Stimulated activated CD4-positive, alpha-beta T cell treated with anti-CD3 and anti-CD28 coated beads, Interleukin-15, amount 100 ng/mL, for 1 hour (primary cell): ENCODE data around the gene CSF3R.
A peak's percentile ranks its signal among the peaks of the same experiment; 100 is the strongest.

Experiments used
- DNase-seq, 2 donors: peaks; one replicate each; pipeline ENCODE4 v3.0.0-alpha.2; 2020; ENCODE audit warnings: low read depth in 1 of 2, low spot score in 1 of 2

CSF3R gene

DNA sequence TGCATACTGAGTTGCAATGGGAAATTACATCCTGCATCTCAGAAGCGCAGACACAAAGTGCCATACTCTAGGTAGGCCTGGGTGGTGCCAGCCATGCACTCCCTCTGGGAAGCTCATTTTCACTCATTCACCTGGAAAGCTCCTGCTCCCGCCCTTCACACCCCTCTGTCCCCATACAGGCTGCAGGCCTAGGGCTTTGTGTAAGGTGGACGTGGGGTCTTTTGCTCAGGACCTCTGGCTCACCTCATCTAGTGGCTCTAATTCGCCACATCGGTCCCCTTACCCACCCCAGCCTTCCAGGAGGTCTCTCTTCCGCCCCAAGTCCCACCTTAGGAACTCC lies 19.3 kb downstream of the CSF3R start:
- DNase-seq = no peak

DNA sequence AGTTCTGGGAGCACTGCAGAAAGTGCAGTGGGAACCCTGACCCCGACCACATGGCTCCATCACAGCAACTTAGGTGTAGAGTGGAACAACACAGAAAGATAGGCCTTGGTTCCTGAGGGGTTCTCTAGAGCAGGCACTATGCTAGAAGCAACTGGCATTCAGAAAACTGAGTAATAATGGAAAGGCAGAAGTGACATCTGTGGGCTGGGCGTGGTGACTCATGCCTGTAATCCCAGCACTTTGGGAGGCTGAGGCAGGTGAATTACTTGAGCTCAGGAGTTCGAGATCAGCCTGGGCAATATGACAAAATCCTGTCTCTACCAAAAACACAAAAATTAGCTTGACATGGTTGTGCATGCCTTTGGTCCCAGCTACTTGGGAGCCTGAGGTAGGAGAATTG lies 23.8 kb downstream of the CSF3R start:
- DNase-seq = peak in 1 of 2 donors; percentile 31

DNA sequence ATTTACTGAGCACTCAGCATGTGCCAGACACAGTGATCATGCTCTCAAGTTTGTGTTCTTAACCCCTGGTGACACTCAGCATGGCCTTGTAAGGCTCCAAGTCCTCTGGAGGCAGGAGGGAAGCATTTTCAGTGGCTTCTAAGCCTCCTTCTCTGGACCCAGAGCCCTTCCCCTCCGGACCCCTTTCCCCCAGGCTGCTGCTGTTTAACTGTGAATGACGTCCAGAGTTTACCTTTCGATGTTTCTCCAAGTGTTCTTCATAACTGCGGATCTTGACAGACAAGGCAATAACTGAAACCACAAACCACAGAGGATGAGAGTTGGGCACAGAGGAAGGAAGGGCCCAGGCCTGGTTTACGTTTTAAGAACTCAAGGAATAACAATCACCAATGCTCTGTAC lies 25.0 kb downstream of the CSF3R start:
- DNase-seq = no peak

DNA sequence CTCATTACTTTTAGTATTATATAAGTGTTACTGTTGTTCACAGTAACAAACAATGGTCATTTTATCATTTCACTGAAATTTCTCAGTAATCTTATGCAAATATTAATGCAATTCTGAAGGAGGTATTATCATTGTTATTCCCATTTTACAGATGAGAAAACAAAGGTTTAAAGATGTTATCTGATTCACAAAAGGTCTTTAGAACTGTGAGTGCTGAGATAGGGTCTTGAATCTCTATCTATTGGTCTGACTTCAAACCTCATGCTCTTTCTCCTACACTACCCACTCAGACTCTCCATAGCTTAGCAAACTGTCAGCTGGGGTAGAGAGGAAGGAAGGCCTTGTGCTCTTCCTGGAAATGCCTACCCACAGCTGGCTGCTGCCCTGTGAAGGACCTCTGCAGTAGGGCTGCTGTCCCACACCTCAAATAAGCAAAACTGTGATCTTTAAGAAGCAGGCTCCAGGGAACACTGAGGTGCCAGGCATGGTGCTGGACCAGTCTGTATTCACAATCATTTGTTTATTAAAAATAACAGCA lies 26.3 kb downstream of the CSF3R start:
- DNase-seq = no peak

DNA sequence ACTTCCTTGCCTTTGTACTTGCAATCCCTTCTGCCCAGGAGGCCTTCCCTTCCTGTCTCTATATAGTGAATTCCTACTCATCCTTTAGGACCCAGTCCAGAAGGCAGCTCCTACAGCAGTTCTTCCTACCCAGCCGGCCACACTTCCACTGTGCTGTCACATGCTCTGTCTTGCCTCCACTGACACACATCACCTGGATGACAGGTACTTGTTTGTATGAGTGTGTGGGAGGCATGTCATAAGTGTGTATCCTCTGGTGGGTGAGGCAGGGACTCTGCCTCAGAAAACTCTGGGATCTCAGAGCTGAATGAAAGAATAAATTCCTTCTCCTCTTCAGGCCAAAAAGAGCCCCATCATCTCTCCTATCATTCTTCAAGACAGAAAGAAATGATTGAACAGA lies 27.3 kb downstream of the CSF3R start:
- DNase-seq = no peak

DNA sequence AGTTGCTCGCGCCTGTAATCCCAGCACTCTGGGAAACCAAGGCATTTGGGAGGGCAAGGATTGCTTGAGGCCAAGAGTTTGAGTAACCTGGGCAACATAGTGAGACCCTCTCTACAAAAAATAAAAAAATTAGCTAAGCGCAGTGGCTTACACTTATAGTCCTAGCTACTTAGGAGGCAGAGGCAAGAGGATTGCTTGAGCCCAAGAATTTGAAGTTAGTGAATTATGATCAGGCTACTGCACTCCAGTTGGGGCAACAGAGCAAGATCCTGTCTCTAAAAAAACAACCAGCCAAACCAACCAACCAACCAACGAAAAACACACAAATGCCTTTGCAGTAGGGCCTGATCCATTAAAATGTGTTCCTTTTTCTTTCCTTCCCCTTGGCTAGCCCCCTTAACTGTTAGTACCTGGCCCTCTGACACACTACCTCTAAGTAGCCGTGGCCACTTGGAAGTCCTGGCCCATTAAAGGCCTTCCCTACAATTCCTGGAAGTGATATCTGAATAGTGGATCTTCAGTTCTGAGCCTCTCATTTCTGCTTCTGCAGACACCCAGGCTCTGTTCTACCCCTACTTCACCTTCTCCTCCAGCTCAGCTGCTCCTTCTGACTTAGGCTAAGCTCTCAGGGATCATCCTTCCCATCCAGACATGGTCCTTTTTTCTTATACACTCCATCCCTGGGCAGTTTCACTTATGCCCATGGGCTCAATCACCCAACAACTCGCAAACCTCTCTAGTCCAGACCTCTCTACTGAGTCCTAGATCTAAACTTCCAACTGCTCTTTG lies 28.9 kb downstream of the CSF3R start:
- no peak for DNase-seq

DNA sequence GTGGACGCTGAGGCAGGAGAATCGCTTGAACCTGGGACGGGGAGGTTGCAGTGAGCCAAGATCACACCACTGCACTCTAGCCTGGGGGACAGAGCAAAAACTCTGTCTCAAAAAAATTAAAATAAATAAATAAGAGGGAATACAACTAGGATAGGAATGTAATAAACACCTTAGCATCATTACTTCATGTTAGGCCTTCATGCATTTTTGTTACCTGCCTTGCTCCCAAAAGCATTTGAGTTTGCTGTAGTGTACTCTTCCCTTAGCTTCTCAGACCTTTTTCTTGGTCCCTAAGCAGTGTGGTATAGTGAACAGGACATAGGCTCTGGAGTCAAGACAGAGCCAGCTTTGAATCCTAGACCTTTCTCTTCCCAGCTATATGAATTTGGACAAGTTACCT lies 29.7 kb downstream of the CSF3R start:
- DNase-seq = no peak

DNA sequence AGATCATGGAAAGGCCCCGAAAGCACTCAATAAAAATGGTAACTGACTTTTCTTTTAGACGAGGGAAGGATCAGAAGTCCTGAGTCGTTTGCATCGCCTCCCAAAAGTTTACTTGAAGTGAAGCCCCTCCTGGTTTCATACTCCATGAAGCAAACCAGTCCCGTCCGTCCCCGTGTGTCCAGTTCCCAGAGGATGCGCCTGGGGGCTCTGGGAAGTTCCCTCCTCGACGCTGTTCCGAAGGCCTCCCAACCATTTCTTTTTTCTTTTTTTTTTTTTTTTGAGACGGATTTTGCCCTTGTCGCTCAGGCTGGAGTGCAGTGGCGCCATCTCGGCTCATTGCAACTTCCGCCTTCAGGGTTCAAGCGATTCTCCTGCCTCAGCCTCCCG lies 31.8 kb downstream of the CSF3R start:
- no peak for DNase-seq

DNA sequence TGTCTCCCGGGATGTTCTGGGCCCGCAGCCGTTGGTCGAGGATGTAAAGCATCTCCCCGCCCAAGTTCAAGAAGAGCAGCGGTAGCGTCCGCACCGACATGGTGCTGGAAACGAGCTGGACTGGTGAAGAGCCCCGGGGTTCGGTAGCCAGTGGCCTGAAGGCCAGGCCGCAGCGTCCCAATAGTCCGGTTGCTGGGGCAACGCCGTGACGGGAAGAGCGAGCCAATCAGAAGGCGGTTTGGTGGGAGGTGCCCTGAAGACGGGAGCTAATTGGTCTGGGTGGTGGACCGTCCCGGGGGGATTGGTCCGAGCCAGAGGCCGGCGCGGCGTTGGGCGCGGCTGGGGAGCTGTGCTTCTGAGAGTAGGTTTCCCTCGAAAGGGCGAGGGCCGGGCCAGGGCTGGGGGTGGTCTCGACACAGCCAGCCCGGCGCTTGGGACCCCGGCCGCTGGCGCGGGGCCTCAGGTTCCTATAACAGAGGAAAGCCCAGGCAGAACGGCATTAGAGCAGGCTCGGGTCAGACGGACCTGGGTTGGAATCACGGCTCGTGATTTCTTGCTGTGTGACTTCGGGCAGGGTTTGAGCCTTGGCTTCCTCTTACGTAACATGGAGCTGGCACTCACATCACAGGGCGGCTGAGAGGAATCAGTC lies 32.3 kb downstream of the CSF3R start, which contains the start of gene OSCP1:
Gene OSCP1, minus strand, starts transcription at position 182 of the 649 bp plus-strand sequence. Its CDS starts 82 bp downstream, at position 100.
- DNase-seq = peak; percentile 73 to 77

DNA sequence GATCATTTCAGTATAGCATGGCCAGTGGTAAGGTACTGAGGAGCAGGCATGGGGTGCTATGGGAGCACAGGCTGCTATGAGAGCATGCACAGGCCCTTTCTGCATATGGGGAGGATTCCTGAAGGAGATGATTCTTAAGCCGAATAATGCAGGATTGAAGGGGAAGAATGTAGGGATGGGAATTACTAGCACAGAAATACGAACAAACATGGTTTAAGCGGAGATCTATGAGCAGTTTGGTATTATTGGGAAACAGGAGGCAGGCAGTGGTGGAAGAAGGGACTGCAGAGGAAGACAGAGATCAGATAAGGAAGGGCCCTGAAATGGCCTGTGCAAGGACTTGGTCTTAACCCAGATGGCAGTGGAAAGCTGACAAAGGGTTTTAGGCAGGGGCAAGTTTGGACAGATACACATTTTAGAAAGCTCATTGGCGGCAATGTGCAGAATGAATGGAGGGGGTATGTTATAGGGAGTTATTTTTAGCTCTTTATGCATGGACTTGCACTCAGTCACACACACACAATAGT lies 34.1 kb downstream of the CSF3R start:
- DNase-seq = no peak

DNA sequence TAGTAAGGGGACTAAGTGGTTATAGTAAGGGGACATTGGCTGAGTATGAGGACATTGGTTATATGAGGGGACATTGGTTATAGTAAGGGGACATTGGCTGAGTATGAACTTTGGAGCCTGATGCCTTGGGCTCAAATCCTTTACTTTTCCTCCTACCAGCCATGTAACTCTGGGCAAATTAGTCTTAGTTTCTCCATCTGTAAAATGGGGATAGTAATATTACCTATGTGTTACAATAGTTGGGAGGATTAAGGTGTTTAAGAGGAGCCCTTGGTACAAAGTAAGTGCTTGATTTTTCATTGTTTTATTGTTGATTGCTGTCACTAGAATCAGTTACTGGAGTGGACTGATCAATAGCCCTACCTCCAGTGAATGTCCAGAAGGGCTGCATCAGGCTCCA lies 35.3 kb downstream of the CSF3R start:
- no peak for DNase-seq

DNA sequence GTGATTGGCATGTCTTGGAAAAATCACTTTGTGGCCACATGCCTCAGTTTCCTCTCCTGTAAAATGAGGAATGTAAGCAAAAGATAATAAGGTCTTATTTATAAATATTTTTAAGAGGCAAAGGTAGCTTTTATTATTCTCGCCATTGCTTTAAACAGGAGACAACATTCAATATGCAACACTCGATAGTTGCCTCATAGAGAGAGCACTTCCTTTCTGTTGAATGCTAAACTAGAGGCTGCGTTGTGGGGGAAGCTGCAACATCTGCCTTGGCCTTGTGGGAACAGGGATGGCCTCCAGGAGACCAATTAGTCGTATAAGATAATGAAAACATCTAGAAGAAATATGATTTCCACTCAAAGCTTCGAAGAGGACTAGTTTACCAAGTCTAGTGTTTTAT lies 36.0 kb downstream of the CSF3R start:
- no peak for DNase-seq

DNA sequence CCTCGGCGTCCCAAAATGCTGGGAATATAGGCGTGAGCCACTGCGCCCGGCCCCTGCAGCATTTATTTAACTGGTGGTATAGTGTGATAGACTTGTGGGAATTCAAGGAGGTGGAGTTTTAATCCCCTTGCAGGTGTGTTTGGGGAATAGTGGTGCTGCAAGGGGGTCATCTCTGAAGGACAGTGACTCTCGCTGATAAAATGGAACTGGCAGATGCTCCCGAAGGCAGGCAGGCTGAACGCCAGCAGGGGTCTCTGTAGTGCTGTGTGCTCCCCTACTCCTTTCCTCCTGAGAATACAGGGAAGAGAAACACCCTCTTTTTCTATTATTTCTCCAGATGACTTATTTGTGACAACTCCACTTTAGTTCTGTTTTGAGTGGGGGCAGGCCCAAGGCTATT lies 36.4 kb downstream of the CSF3R start:
- DNase-seq = no peak

DNA sequence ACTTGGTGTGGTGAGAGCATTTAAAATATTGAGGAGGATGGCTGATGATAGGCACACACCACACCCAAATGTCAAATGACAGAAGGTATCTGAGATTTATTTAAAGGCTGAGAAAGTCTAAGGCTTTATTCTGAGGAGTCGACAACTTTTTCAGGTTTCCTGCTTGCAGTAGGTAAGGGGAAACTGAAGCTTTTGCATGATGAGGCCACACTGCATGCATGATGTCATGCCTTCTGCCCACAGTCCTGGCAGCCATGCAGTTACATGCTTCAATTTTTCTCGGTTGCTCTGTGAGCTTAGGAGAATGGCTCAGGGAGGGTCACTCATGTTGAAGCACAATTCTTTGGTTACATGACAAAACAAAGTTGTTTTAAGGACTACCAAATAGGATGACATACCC lies 39.4 kb downstream of the CSF3R start:
- DNase-seq = no peak

DNA sequence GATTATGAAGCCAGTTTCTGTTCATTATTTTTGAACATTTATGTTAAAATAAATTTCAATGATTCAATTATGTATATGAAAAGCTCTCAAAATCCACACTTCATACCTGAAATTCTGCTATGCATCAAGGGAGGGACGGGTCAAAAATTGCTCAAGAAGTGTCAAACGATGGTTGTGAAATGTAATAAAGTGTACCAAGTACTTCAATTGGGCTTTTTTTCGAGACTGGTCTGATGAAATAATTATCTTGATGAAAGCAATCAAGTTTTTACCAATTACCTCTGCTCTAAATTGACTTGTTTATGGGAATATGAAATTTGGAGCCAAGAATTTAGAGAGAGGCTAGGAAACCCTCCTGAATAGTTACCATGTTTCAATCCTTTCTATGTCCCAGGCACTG lies 40.4 kb downstream of the CSF3R start:
- no peak for DNase-seq

DNA sequence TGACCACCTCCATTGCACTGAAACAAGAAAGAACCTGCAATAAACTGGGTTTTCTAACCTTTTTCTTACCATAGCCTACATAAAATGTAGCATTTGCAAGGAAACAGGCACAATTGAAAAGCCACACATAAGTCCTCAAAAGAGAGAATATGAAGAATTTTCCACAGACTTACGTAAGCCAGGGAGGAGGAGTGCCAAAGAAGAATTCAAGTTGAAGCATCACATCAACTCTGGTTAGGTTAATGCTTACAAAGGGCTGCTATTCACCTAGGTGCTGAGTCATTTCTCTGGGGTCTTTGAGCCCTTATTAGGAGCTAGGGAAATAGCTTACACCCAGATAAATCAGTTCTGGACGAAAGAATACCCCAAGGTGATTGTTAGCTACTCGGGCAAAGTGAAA lies 42.1 kb downstream of the CSF3R start:
- DNase-seq = no peak

DNA sequence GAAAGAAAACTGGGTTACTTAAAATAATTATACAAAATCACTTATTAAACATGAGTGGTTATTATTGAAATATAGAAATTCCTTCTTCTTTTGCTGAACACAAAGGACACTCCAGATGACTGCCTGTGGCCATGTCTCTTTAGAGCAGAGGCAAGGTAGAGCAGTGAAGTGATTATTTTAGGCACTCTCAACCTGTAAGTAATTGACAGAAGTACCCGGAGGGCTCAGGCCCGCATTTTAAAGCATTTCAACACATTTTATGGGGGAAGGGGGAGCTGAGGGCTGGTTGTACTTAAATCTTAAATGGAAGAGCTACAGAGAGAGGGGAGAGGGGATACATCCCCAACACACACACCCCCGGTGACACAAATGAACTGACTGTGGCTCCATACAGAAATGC lies 42.7 kb downstream of the CSF3R start:
- no peak for DNase-seq

DNA sequence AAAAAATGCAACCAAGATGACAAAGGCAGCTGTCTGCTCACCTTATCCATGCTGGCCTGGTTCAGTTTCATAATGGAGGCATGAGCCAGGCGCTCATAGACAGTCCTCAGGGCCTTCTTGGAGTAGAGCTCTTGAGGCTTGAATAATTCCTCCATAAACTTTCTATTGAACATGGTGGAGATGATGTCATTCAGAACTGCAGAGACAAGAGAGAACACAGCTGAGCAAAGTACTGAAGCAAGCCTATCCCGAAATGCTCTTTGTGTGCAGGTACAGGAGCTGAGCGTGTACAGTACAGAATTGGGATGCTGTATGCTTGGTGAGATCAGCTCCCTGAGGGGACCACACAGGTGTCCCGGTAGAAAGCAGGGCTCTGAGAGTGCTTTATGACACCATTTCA lies 44.0 kb downstream of the CSF3R start:
- no peak for DNase-seq

DNA sequence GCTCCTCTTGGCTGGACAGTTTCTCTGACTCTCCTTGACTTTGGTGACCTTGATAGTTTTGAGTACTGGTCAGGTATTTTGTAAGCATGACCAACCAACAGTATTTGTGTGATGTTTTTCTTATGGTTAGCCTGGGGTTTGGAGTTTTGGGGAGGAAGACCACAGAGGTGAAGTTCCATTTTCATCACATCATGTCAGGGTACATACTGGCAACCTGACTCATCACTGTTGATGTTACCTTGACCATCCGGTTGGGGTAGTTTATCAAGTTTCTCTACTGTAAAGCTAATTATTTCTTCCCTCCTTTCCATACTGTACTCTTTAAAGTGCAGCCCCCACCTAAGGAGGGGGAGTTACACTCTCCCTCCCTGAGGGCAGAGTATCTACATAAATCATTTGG lies 45.9 kb downstream of the CSF3R start:
- no peak for DNase-seq

DNA sequence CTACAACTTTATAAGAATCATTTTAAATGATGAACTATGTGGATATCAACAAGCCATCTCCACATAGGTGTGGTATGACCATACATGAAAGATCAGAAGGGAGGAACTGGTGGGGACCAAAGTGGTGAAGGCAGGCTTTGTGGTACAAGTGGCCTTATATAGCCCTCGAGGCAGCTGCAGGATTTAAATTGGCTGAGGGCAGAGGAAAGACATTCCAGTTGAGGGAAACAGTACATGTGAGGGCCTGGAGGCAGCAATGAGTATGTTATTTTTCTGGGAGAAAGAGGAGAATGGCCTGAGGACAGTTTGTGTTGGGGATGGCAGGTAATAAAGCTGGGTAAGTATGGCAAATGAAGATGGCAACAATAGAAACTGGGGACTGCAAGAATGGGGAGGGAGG lies 49.6 kb downstream of the CSF3R start:
- no peak for DNase-seq

DNA sequence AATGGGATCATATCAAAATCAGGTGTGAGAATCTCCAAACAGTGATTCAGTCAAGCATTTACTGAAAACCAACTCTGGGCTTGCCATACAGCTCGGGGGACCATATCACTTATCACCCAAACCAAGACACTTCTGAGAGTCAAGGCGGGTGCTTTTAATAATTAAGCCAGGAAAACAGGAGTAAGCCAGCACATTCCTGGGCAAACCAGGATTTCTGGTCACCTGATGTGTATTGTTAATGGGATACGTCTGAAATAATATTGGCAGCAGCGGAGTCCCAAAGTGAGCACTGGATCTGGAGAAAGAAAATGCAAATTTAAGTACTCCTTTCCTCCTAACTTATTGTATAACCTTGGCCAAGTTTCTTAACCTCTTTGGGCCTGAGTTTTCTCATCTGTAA lies 50.1 kb downstream of the CSF3R start:
- DNase-seq = no peak

DNA sequence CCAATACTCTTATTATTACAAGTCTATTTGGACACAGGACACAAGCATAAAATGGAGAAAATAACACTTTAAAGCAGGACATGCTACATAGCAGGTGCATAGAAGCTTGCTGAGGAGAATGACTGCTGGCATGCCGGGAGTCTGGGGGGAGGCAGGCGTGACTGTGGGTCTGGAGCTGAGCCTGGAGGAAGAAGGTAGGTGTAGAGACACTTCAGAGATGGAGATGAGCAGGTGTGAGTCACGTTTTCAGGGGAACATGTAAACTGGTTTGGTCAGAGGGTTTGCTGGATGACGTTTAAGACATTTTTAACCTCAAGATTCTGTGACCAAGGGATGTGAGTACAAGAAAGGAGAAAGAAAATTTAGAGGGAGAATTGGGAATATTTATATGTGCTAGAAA lies 56.9 kb downstream of the CSF3R start:
- no peak for DNase-seq

DNA sequence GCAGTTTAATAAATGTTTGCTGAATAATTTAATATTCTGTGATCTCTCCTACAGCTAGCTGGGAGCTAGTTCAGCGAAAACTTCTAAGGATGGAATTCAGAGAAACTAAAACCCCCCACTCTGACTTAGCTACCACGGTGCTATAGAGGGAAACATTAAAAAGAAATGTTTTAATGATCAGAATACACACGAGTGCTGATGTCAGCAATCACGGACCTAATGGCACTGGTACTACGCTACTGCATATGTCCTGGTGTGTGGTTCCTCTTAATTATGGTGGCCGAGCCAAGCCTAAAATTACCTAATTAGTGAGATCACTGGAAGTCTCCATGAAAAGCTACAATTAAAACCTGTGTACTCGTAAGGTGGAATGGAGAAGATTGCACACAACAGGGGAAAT lies 61.1 kb downstream of the CSF3R start:
- no peak for DNase-seq
